ENCODE data around the gene C3orf62.

C3orf62 gene

GRCh38 chr3:49219132-49219531 is 57.9 kb downstream of the C3orf62 start:
- TF ChIP-seq TAF1 (IDR thresholded peaks at IDR 0.05; ENCODE audit: borderline replicate concordance, insufficient read depth, low read length) (no peak), POLR2AphosphoS5 (IDR thresholded peaks at IDR 0.05; ENCODE audit: low read depth, low read length) (no peak), SIN3A (IDR thresholded peaks at IDR 0.05; ENCODE audit: borderline replicate concordance, insufficient read depth, low read length) (no peak), FOXP2 (optimal IDR thresholded peaks at IDR 0.05; ENCODE audit: borderline replicate concordance, extremely low read depth, extremely low read length, insufficient read depth) (no peak)
- TF ChIP-seq, protein P1, sequence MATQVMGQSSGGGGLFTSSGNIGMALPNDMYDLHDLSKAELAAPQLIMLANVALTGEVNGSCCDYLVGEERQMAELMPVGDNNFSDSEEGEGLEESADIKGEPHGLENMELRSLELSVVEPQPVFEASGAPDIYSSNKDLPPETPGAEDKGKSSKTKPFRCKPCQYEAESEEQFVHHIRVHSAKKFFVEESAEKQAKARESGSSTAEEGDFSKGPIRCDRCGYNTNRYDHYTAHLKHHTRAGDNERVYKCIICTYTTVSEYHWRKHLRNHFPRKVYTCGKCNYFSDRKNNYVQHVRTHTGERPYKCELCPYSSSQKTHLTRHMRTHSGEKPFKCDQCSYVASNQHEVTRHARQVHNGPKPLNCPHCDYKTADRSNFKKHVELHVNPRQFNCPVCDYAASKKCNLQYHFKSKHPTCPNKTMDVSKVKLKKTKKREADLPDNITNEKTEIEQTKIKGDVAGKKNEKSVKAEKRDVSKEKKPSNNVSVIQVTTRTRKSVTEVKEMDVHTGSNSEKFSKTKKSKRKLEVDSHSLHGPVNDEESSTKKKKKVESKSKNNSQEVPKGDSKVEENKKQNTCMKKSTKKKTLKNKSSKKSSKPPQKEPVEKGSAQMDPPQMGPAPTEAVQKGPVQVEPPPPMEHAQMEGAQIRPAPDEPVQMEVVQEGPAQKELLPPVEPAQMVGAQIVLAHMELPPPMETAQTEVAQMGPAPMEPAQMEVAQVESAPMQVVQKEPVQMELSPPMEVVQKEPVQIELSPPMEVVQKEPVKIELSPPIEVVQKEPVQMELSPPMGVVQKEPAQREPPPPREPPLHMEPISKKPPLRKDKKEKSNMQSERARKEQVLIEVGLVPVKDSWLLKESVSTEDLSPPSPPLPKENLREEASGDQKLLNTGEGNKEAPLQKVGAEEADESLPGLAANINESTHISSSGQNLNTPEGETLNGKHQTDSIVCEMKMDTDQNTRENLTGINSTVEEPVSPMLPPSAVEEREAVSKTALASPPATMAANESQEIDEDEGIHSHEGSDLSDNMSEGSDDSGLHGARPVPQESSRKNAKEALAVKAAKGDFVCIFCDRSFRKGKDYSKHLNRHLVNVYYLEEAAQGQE (IDR thresholded peaks at IDR 0.05; ENCODE audit: insufficient read depth in 1 of 2, low read depth in 2 of 2, low read length in 2 of 2) = no peak

Measured in PFSK-1 (cell line).